ENCODE data around the gene SLC16A3.

Gene SLC16A3

DNA sequence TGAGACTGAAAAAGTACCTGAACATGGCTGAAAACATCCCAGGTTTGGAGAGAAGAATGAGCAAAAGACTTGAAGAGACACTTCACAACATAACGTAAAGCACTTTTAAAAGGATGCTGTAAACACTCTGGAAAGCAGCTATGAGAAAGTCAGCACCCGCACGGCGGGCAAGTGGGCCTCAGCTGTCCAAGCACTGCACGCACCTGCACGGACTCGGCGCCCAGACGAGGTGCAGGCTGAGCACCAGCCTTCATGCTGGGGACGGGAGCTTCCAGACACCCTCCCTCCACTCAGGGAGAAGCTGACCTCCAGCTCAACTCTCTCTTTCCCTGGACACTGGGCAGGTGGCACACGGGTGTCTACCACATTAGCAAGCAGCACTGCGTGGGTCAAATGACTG lies 29.3 kb upstream of the SLC16A3 start:
- FAIRE-seq = no peak
- TF ChIP-seq, protein P1, sequence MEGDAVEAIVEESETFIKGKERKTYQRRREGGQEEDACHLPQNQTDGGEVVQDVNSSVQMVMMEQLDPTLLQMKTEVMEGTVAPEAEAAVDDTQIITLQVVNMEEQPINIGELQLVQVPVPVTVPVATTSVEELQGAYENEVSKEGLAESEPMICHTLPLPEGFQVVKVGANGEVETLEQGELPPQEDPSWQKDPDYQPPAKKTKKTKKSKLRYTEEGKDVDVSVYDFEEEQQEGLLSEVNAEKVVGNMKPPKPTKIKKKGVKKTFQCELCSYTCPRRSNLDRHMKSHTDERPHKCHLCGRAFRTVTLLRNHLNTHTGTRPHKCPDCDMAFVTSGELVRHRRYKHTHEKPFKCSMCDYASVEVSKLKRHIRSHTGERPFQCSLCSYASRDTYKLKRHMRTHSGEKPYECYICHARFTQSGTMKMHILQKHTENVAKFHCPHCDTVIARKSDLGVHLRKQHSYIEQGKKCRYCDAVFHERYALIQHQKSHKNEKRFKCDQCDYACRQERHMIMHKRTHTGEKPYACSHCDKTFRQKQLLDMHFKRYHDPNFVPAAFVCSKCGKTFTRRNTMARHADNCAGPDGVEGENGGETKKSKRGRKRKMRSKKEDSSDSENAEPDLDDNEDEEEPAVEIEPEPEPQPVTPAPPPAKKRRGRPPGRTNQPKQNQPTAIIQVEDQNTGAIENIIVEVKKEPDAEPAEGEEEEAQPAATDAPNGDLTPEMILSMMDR (IDR thresholded peaks at IDR 0.05; ENCODE audit: insufficient read depth, missing control alignments) = no peak
- no peak for DNase-seq (ENCODE audit: insufficient read length, low spot score)

DNA sequence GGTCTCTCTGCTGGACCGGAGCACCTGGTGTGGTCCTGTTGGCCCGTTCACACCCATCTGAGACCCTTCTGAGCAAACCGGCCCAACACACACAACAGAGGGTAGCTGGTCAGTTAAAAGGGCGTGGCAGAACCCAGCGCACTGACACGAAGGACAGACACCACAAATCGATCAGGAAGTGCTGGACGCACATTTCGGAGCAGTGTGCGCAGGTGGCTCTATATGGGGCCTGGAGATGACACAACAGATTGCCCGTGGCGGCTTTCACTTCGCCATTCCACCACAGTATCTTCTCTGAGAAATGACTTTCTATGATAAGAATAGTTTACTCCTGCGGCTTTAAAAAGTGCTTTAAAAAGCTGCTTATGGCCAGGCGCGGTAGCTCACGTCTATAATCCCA lies 28.7 kb upstream of the SLC16A3 start:
- DNase-seq (ENCODE audit: insufficient read length, low spot score) (no peak), FAIRE-seq (no peak)

DNA sequence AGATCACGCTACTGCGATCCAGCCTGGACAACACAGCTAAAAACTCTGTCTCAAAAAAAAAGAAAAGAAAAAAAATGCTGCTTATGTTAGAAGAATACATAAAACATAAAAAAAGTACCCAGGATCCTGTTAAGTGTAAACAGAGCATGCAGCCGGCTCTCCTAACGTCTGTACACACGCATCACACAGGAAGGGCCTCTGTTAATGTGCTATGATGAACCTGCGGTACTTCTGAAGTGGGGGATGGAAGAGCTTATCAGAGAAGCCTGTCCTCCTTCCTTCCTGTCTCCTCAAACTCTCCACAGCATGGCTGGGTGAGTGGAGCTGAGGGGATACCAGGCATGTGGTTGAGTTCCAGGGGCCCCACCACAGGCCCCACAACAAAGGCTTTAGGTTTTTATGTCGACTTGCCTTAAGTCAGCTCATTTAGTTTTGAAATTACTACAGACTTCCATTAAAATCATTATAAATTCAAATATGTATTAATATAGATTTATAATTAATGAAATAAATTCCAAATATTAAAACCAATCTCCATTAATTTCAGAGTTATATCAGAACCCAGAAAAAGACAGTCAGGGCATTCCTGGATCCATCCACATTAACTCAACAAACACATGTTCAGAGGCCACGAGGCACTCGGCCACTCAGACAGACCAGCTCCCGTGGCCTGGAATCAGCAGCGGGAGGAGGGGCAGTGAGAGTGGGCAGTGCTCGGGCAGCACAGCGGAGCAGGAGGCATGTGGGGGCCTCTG lies 27.9 kb upstream of the SLC16A3 start:
- DNase-seq (ENCODE audit: insufficient read length, low spot score) (no peak), FAIRE-seq (no peak)
- TF ChIP-seq, protein P1 (IDR thresholded peaks at IDR 0.05; ENCODE audit: insufficient read depth, missing control alignments) = no peak

More for the DNA sequence above, 28.7 kb upstream of the SLC16A3 start:
- TF ChIP-seq, protein P1 (IDR thresholded peaks at IDR 0.05; ENCODE audit: insufficient read depth, missing control alignments) = no peak

DNA sequence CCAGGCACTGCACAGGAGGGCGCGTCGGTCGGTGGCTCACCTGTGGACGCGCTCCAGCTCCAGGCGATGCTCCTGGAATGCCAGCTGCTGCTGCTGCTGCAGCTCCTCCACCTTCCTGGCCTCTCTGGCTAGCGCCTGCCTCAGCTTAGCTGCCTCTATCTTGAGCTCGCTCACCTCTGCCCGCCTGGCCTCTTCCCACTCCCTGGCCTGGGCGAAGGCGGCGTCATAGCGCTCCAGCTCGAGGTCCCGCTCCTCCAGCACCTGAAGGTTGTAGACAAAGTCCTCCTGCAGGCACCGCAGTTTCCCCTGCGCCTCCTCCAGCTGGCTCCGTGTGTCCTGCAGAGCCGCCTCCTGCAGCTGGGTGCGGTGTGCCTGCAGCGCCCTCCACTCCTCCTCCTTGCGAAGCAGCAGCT lies 27.3 kb upstream of the SLC16A3 start:
- no peak for FAIRE-seq
- DNase-seq (ENCODE audit: insufficient read length, low spot score) = no peak
- TF ChIP-seq, protein P1 (IDR thresholded peaks at IDR 0.05; ENCODE audit: insufficient read depth, missing control alignments) = no peak

DNA sequence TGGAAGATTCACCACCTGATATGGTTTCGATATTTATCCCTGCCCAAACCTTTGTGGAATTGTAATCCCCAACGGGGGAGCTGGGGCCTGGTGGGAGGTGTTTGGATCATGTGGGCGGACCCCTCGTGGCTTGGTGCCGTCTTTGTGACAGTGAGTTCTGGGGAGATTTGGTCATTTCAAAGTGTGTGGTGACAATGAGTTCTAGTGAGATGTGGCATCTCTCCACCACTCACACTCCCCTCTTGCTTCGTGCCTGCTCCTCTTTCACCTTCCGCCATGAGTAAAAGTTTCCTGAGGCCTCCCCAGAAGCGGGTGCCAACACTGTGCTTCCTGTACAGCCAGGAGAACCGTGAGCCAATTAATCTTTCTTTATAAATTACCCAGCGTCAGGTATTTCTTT lies 25.9 kb upstream of the SLC16A3 start:
- TF ChIP-seq, protein P1 (IDR thresholded peaks at IDR 0.05; ENCODE audit: insufficient read depth, missing control alignments) = no peak
- FAIRE-seq (no peak), DNase-seq (ENCODE audit: insufficient read length, low spot score) (no peak)

DNA sequence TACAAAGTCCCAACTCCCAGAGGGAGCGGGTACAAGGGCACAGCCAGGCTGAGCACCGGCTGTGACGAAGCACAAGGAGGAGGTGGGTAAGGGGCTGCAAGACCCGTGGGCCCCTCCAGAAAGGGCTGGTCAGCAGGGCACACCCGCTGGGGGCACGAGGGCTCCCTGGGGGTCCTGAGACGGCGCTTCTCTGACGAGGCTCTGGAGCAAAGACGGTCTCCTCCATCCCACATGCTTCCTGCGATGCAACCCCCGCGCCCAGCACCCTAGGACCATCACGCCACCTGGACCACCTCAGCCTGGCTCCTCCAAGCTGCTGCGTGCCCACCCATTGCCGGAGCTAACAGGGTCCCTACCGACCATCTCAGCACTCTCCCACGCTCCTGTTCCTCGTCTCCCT lies 24.9 kb upstream of the SLC16A3 start:
- TF ChIP-seq, protein P1 (IDR thresholded peaks at IDR 0.05; ENCODE audit: insufficient read depth, missing control alignments) = no peak
- FAIRE-seq = no peak
- no peak for DNase-seq (ENCODE audit: insufficient read length, low spot score)
